ENCODE data around the gene HPD.
"Not testable (repeated sequence)": the region's sequence is repeated elsewhere in the genome, so short reads cannot be mapped to it uniquely, and the experiment has no call there.

Gene HPD

GRCh38 chr12:121799842-121800693 is 58.6 kb downstream of the HPD start:
- peak in 1 of 2 donors; percentile 68 for DNase-seq (ENCODE audit: low read depth in 2 of 2, low spot score in 1 of 2)

DNA sequence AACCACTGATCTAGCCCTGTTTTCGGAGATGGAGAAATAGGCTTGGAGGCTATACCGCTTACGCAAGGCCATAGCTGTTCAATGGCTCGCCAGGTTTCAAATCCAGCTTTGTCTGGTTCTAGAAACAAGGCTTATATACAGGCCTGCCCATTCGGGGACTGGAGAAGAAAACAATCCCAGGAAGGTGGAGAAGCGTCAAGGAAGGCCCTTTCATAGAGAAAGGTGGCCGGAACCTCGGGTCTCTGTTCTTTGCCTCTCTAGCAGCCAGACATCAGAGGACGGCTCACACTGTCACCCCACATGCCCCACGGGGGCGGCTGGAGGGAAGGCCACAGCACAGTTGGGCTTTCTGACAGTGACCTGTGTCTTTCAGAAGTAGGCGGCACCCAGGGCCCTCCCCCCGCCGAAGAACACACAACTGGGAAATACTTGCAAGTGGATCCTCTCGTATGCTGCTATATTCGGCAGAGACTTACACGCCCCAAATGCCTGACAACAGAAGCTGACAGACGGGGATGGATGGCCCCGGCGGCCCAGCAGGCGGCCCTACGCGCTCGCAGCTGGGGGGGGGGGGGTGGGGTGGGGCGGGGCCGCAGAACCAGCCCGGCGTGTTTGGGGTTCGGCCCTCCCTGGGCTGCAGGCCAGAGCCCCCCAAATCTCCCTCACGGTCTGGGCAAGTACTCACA is 59.4 kb downstream of the HPD start:
- DNase-seq (ENCODE audit: low read depth in 2 of 2, low spot score in 1 of 2) = no peak

GRCh38 chr12:121798787-121799155 is 59.9 kb downstream of the HPD start:
- DNase-seq (ENCODE audit: low read depth in 2 of 2, low spot score in 1 of 2) = no peak

DNA sequence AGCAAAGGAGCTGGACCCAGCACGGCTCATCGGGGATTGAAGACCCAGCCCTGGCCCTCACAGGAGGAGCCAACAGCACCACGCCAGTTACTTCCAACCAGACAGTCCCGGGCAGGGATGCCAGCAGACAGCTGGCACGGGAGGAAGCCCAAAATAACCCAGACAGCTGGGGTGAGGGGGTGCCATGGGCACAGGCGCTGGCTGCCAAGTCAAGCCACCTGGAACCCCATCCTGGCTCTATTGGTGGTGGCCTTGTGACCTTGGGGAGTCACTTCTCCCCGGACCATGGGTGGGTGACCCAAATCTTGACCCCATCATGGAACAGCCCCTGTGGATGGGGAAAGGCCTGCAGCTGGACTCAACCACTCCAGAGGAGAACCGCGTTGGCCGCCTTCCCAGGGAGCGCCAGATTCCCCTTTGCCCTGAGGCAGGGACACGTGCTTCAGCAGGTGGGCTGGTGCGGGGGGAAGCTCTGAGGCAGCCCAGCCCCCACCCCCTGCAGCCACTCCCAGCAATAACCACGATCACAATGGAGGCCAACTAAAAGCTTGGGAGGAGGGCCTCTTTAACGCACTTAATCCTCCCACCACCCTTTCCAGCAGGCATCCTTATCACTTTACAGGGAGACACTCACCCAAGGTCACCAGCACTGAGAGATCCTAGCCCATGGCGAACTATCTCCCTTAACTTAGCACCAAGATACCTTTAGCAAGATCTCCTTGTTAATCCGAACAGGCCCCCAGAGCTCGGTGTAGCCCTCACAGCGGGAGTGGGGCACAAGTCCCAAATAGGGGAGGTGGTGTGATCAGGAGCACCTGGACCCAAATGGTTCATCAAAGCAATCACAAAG is 60.5 kb downstream of the HPD start:
- no peak for DNase-seq (ENCODE audit: low read depth in 2 of 2, low spot score in 1 of 2)

GRCh38 chr12:121796855-121797751 is 61.6 kb downstream of the HPD start:
- DNase-seq (ENCODE audit: low read depth in 2 of 2, low spot score in 1 of 2) = no peak

DNA sequence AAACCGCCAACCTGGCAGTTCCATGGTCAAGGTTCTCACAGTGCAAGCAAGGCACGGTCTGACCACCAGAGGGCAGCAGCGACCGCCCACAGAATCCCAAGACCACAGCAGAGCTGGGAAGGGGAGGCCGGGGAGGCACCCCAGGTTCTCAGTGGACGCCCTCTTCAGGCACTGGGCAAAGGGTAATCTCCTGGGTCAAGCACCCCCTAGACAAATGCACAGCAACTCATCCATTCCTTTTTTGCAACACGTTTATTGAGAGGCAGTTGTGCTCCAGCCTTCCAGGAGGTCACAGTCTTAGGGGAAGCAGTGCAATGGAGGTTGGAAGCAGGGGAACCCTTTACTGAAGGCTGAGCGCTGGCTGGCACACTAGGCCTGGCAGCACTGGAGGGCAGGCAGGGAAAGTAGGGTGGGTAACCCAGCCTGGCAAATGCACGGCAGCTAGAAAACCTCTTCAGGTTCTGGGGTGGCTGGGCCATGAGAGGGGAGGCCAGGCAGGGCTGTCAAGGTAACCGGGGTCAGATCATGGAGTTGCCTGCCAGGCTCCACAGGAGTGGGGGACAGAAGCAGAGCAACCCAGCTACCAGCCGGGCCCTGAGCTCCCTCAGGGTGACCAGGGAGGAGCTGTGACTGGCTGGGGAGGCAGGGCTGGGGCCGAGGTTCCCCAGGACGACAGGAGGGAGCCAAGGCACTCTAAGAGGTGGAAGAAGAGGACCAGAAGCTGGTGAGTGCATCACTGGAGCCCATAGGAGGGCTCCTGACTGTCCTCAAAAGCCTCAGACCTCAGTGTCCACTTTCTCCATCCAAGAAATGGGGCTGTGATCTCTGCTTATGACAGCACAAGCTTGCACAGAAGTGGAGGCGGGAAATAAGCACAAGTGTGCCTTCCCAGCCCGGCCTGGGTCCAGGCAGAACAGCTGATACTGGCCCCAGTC is 63.4 kb downstream of the HPD start:
- peak; percentile 68 to 78 for DNase-seq (ENCODE audit: low read depth in 2 of 2, low spot score in 1 of 2)

- DNase-seq (ENCODE audit: low read depth in 2 of 2, low spot score in 1 of 2) = no peak
Observed at GRCh38 chr12:121794534-121795033, 64.1 kb downstream of the HPD start.

DNA sequence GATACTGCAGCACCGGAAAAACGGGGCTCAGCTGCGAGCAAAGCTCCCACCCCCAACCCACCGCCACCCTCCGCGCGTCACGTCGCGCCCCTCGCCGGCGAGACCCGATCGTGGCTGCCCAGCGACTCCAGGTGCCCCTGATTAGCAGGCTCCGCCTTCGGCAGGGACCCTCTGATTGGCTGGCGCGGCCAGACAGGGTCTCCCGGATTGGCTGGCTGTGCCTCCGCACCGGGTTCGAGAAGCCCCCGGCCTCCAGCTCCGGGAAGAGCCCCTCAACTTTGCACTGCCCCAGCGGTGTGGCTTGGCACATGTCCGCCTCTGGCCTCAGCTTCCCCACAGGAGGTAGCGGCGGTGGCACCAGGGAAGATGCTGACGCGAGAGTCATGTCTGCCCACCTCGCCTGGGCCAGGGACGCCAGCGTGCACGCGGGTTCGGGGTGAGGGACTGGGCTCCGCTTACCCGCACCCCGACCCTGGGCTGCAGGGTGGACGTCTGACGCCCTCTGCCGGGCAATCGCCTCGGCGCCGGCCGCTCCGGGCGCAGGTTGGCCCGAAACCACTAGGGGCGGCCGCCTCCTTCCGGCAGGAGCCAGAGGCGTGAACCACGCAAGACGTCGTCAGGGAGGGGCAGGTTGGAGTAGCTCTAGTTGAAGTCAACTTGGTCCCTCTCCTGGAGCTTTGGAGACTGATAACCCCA is 64.7 kb downstream of the HPD start:
- peak; percentile 83 to 87 for DNase-seq (ENCODE audit: low read depth in 2 of 2, low spot score in 1 of 2)

DNA sequence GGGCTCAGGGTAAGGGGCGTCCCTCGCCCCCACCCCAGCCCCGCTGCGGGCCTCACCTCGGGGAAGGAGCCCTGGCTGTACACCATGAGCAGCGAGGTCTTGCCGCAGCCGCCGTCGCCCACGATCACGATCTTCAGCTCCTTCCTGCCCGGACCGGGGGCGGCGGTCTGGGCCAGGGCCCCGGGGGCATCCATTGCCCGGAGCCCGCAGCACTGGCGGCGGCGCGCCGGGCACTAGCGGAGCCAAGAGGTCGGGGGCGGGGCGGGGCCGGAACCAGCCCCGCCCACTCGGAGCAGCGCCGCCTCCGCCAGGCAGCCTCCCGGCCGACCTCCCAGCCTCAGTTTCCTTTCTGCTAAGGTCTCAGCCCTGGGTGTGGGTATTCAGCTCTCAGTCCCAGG is 65.2 kb downstream of the HPD start, which contains the start of gene RHOF:
TSS of gene RHOF (minus strand) at position 249 of the 398 bp plus-strand sequence. CDS start at position 194, 55 bp downstream.
- DNase-seq (ENCODE audit: low read depth in 2 of 2, low spot score in 1 of 2) = no peak

GRCh38 chr12:121792607-121793439 is 65.8 kb downstream of the HPD start:
- no peak for DNase-seq (ENCODE audit: low read depth in 2 of 2, low spot score in 1 of 2)

- DNase-seq (ENCODE audit: low read depth in 2 of 2, low spot score in 1 of 2) = no peak
Observed at GRCh38 chr12:121791671-121792551, 66.7 kb downstream of the HPD start.

GRCh38 chr12:121790785-121791184 is 67.9 kb downstream of the HPD start:
- not testable (repeated sequence) for DNase-seq (ENCODE audit: low read depth in 2 of 2, low spot score in 1 of 2)

DNA sequence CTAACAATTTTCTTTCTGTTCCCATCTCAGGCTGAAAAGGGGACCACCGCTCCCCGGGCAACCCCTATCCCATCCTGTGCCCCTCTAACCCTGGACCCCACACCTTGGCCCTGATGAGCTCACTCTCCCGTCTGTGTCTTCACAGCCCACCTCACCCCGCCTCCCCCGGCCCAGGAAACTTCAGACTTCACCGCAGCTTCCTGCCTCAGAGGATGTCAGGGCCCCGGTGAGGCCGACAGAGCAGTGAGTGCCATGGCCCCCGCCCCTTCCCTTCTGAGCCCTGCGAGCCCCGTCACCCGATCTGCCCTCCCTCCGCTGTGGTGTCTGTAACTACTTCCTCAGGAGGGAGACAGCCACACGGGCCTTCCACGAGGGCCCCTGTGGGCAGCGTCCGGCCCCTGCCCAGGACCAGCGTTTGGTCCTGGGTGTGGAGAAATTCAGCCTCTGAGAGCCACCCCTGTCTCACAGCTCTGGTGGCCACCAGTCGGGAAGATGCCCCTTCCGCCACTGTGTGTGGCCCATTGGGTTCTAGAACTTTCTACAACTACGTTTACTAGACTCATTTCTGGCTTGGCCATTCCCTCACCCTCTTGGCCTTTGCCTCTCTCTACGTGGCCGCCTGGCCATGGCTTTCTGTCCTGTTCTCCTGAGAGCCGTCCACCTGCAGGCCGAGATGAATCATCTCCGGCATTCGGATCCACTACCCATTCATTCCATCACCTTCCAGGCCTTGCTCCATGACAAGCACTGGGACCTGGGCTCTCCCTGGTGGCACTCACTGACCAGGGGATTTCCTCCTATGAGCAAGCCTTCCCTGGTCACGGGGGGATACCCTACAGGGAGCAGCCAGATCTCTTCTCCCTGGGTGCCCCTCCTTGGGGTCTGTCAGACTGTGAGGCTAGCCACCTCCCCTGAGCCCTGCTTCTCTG is 68.6 kb downstream of the HPD start:
- DNase-seq (ENCODE audit: low read depth in 2 of 2, low spot score in 1 of 2) = peak; percentile 89 to 94
